Measurements from ENCODE around the gene ORC4. TPM values are rescaled to one million over a fixed set of nuclear protein-coding genes. Genes with fewer than 3 reads are reported as not detected.

The ORC4 gene
- total RNA-seq, 1 donor from 2014 or later: 41.3 TPM

DNA sequence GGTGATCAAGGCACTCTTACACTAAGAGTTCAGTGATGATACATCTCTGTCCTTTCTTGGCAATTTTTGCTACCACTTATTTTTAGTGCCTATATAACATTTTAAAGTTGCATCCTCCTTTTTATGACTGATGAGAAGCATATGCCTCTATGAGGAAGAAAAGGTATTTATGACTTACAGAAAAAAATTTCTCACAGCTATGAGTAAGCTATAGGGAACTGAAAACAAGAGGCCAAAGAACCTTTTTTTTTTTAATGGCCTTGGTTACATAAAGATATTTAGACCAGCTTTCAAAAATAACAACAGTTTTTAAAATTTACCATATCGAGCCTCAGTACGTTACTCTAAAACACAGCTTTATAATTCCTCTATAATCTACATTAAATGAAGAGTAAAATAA, 21.7 kb upstream of the ORC4 start:
- TF ChIP-seq, protein P1, sequence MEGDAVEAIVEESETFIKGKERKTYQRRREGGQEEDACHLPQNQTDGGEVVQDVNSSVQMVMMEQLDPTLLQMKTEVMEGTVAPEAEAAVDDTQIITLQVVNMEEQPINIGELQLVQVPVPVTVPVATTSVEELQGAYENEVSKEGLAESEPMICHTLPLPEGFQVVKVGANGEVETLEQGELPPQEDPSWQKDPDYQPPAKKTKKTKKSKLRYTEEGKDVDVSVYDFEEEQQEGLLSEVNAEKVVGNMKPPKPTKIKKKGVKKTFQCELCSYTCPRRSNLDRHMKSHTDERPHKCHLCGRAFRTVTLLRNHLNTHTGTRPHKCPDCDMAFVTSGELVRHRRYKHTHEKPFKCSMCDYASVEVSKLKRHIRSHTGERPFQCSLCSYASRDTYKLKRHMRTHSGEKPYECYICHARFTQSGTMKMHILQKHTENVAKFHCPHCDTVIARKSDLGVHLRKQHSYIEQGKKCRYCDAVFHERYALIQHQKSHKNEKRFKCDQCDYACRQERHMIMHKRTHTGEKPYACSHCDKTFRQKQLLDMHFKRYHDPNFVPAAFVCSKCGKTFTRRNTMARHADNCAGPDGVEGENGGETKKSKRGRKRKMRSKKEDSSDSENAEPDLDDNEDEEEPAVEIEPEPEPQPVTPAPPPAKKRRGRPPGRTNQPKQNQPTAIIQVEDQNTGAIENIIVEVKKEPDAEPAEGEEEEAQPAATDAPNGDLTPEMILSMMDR (IDR thresholded peaks at IDR 0.05): no peak

DNA sequence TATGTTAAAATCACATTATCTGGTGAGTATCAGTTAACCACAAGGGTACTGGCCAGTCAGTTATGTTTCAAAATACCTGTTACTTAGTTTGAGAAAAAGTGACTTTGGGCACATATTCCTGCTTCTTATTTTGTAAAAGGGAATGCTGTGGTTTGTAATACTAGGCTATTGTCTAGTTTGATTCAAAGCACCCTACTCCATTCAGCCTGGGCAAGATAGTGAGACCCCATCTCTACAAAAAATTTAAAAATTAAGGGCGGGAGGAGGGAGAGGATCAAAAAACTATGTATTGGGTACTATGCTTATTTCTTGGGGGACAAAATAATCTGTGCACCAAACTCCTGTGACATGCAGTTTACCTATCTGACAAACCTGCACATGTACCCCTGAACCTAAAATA, 19.2 kb upstream of the ORC4 start:
- TF ChIP-seq, protein P1 (IDR thresholded peaks at IDR 0.05): no peak
- no peaks in the 10 kb centered on the region for H3K36me3 ChIP-seq
- no peak overlapping the region for H3K4me3 ChIP-seq
- no peaks in the 10 kb centered on the region for H3K4me1 ChIP-seq
- H3K9me3 ChIP-seq: no peaks in the 10 kb centered on the region
- no peak overlapping the region for H3K27ac ChIP-seq
- ATAC-seq: no peak
- intact Hi-C loops (cut with DNase I): no loop called here
- DNase-seq: no peak
- no peaks in the 10 kb centered on the region for H3K27me3 ChIP-seq (ENCODE audit: low read depth)

More for the DNA sequence above, 21.7 kb upstream of the ORC4 start:
- DNase-seq: no peak
- intact Hi-C loops (cut with DNase I): no loop called here
- no peaks in the 10 kb centered on the region for H3K36me3 ChIP-seq
- no peak overlapping the region for H3K27ac ChIP-seq
- ATAC-seq: no peak
- no peaks in the 10 kb centered on the region for H3K9me3 ChIP-seq
- H3K4me1 ChIP-seq: no peaks in the 10 kb centered on the region
- no peak overlapping the region for H3K4me3 ChIP-seq
- H3K27me3 ChIP-seq (ENCODE audit: low read depth): no peaks in the 10 kb centered on the region

GRCh38 chr2:148032215-148032614, 11.7 kb upstream of the ORC4 start:
- TF ChIP-seq, protein P1 (IDR thresholded peaks at IDR 0.05): no peak
- no peak overlapping the region for H3K27ac ChIP-seq
- intact Hi-C loops (cut with DNase I): no loop called here
- DNase-seq: no peak
- no peaks in the 10 kb centered on the region for H3K36me3 ChIP-seq
- no peak overlapping the region for H3K4me3 ChIP-seq
- H3K4me1 ChIP-seq: peaks cover 10% of the 10 kb centered on the region
- H3K9me3 ChIP-seq: no peaks in the 10 kb centered on the region
- peak in 1 of 2 donors; percentile 90 for ATAC-seq
- no peaks in the 10 kb centered on the region for H3K27me3 ChIP-seq (ENCODE audit: low read depth)

- H3K27ac ChIP-seq: no peak overlapping the region
- peaks cover 10% of the 10 kb centered on the region for H3K4me1 ChIP-seq
- ATAC-seq (peak in 1 of 2 donors; percentile 87), DNase-seq (no peak)
- no peaks in the 10 kb centered on the region for H3K36me3 ChIP-seq
- no peaks in the 10 kb centered on the region for H3K27me3 ChIP-seq (ENCODE audit: low read depth)
- no peaks in the 10 kb centered on the region for H3K9me3 ChIP-seq
- intact Hi-C loops (cut with DNase I): no loop called here
- H3K4me3 ChIP-seq: no peak overlapping the region
- TF ChIP-seq, protein P1 (IDR thresholded peaks at IDR 0.05): no peak
Observed at GRCh38 chr2:148031152-148031551, 10.6 kb upstream of the ORC4 start.

- intact Hi-C loops (cut with DNase I): no loop called here
- DNase-seq (no peak), ATAC-seq (no peak)
- TF ChIP-seq, protein P1 (IDR thresholded peaks at IDR 0.05): no peak
- no peak overlapping the region for H3K27ac ChIP-seq
- H3K36me3 ChIP-seq: no peaks in the 10 kb centered on the region
- peaks cover 17% of the 10 kb centered on the region for H3K4me1 ChIP-seq
- no peak overlapping the region for H3K4me3 ChIP-seq
- H3K9me3 ChIP-seq: no peaks in the 10 kb centered on the region
- H3K27me3 ChIP-seq (ENCODE audit: low read depth): no peaks in the 10 kb centered on the region
Observed at GRCh38 chr2:148028781-148029180, 8.2 kb upstream of the ORC4 start.

GRCh38 chr2:148027822-148028221, 7.3 kb upstream of the ORC4 start:
- H3K27me3 ChIP-seq (ENCODE audit: low read depth): no peaks in the 10 kb centered on the region
- no peaks in the 10 kb centered on the region for H3K36me3 ChIP-seq
- no peak for ATAC-seq
- no peak overlapping the region for H3K4me3 ChIP-seq
- DNase-seq: no peak
- no peak overlapping the region for H3K27ac ChIP-seq
- TF ChIP-seq, protein P1 (IDR thresholded peaks at IDR 0.05): no peak
- intact Hi-C loops (cut with DNase I): no loop called here
- H3K9me3 ChIP-seq: no peaks in the 10 kb centered on the region
- peaks cover 22% of the 10 kb centered on the region for H3K4me1 ChIP-seq

All from lower lobe of right lung (tissue), 2 donors.